PC-3 (cell line): ENCODE measurements around the gene ZNF169. TPM values are rescaled to one million over a fixed set of nuclear protein-coding genes. Genes with fewer than 3 reads are reported as not detected.

Source experiments
- ATAC-seq: fragments of 200-7000 bp; cut with Tn5 transposase; 2 replicates; pipeline ENCODE4 v1.9.1; 2020; ENCODE audit warnings: mild to moderate bottlenecking, moderate library complexity
- BruUV-seq: library from RNA; stranded (reverse); fragments of 400-500 nt; replicated peaks from 2 replicates; lab custom pipeline; 2021; lab: Mats Ljungman, UMichigan
- CTCF ChIA-PET: fragments of 300-600 bp; sonication (Branson Sonifier 250); formaldehyde crosslinking; loops from one replicate; lab custom pipeline; 2022; ENCODE audit warnings: antibody characterized with exemption; lab: Charles Lee
- POLR2A ChIA-PET: fragments of 300-600 bp; sonication (Branson Sonifier 250); formaldehyde crosslinking; loops from one replicate; lab custom pipeline; 2022; ENCODE audit warnings: antibody characterized with exemption; ENCODE audit not compliant: unreplicated experiment; lab: Charles Lee
- DNase-seq: peaks from one replicate; pipeline ENCODE4 v3.0.0-alpha.2; 2015
- H2AFZ ChIP-seq: fragments of 300-600 bp; sonication (generic); 2 replicates; pipeline ENCODE4 v1.6.0; 2016; ENCODE audit warnings: antibody characterized with exemption, low read length
- H3F3A ChIP-seq: fragments of 300-600 bp; sonication (generic); one replicate; pipeline ENCODE4 v1.6.0; 2017; ENCODE audit warnings: antibody characterized with exemption, low read length, control low read depth, mild to moderate bottlenecking; ENCODE audit not compliant: unreplicated experiment
- H3K27ac ChIP-seq: fragments of 300-600 bp; sonication (generic); 2 replicates; pipeline ENCODE4 v1.5.1; 2016; ENCODE audit warnings: mild to moderate bottlenecking, low read length
- H3K27me3 ChIP-seq: fragments of 300-600 bp; sonication (generic); 2 replicates; pipeline ENCODE4 v1.6.1; 2016; ENCODE audit warnings: low read length, mixed read lengths
- H3K36me3 ChIP-seq: fragments of 300-600 bp; sonication (generic); 2 replicates; pipeline ENCODE4 v1.6.1; 2016; ENCODE audit warnings: low read depth, mixed run types, low read length, mixed read lengths
- H3K4me1 ChIP-seq: fragments of 300-600 bp; sonication (generic); 2 replicates; pipeline ENCODE4 v1.5.1; 2016; ENCODE audit warnings: low read length; ENCODE audit not compliant: insufficient read depth
- H3K4me2 ChIP-seq: fragments of 300-600 bp; sonication (generic); 2 replicates; pipeline ENCODE4 v1.6.0; 2016; ENCODE audit warnings: low read length
- H3K4me3 ChIP-seq: fragments of 300-600 bp; sonication (generic); 2 replicates; pipeline ENCODE4 v1.5.1; 2016; ENCODE audit warnings: mild to moderate bottlenecking, low read length, mixed read lengths
- H3K79me2 ChIP-seq: fragments of 300-600 bp; sonication (generic); 2 replicates; pipeline ENCODE4 v1.6.1; 2017; ENCODE audit warnings: low read length, mixed read lengths
- H3K9ac ChIP-seq: fragments of 300-600 bp; sonication (generic); 2 replicates; pipeline ENCODE4 v1.6.0; 2016; ENCODE audit warnings: mild to moderate bottlenecking, low read length
- H3K9me2 ChIP-seq: fragments of 300-600 bp; sonication (generic); replicated peaks from 2 replicates; pipeline ENCODE4 v1.6.1; 2016; ENCODE audit warnings: mixed run types, low read length, mixed read lengths
- H3K9me3 ChIP-seq: fragments of 300-600 bp; sonication (generic); 2 replicates; pipeline ENCODE4 v1.6.1; 2016; ENCODE audit warnings: low read length, mixed read lengths
- H4K20me1 ChIP-seq: fragments of 300-600 bp; sonication (generic); 2 replicates; pipeline ENCODE4 v1.6.1; 2016; ENCODE audit warnings: low read length, mixed read lengths
- CTCF ChIP-seq: fragments of 300-600 bp; sonication (generic); conservative IDR thresholded peaks from 2 replicates; pipeline ENCODE4 v1.5.1; 2017; ENCODE audit warnings: antibody characterized with exemption, low read depth, mild to moderate bottlenecking, low read length
- EZH2 ChIP-seq: fragments of 300-600 bp; sonication (generic); IDR thresholded peaks from one replicate; pipeline ENCODE4 v1.6.1; 2017; ENCODE audit warnings: antibody characterized with exemption, mild to moderate bottlenecking, low read length; ENCODE audit not compliant: unreplicated experiment
- EZH2phosphoT487 ChIP-seq: fragments of 300-600 bp; sonication (generic); IDR thresholded peaks from 2 replicates; pipeline ENCODE4 v1.6.1; 2018; ENCODE audit warnings: mild to moderate bottlenecking, antibody characterized with exemption, low read length, borderline replicate concordance
- intact Hi-C: fragments of 100-400 bp; cut with micrococcal nuclease; formaldehyde crosslinking; loops from 2 replicates; pipeline ENCODE4 v1.9.0; 2023
- total RNA-seq: library from RNA; depleted of rRNA; stranded (reverse); fragments of >200 nt; gene quantifications from 2 replicates; pipeline ENCODE4 v1.2.3, GENCODE V29; 2014

Gene ZNF169
- total RNA-seq, 1 experiment from 2014 or later: 2.4 TPM

DNA sequence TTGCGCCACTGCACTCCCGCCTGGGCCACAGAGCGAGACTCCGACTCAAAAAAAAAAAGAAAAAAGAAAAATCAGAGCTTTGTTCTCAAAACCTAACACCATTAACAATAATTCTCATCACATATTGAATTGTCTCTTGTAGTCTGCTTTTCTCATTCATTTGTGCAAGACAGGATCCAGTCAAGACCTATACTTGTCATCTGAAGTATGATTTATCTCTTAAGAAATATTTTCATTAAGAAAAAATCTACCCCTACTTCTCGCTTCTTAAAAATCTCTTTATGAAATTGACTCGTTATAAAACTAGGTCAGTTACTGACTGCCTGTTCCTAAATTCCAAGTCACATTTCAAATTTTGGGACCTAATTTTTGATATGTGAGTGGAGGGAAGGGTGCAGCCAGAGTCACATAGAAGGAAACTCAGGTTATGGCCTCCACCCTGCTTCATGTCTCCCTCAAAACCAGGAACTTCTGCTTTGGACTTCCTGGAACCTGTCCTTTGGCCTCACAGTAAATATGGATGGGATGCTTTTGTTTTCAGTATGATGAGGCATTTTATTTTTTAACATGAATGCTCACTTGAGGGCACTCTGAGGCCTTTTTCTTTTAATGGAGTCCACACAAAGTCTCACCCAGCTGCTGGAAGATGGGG is 18.9 kb downstream of the ZNF169 start:
- Histone ChIP-seq H3K9me2 (no peaks in the 10 kb centered on the region), H3K27ac (peak overlapping the region; percentile 91), H3K4me3 (no peak overlapping the region), H2AFZ (0 out of 2 replicates have a peak overlapping the region, but pooled peaks have one; percentile 9), H3K36me3 (peaks cover 15% of the 10 kb centered on the region), H3K4me2 (peak overlapping the region; percentile 58), H3F3A (no peaks in the 10 kb centered on the region), H3K79me2 (peaks cover 15% of the 10 kb centered on the region; the same call in 1 of the 2 replicates), H3K9me3 (0 out of 2 replicates have a peak, but pooled peaks cover 9% of the 10 kb centered on the region), H3K4me1 (peaks cover 10% of the 10 kb centered on the region), H3K9ac (no peak overlapping the region), H4K20me1 (no peaks in the 10 kb centered on the region), H3K27me3 (no peaks in the 10 kb centered on the region)
- ChIA-PET POLR2A (no interaction called here), CTCF (no interaction called here)
- TSS peak; percentile 99 for BruUV-seq
- no peak for DNase-seq
- ATAC-seq: peak; percentile 6; the same call in 1 of the 2 replicates
- intact Hi-C loops: no loop called here
- no peak for TF ChIP-seq CTCF
- no peak for TF ChIP-seq EZH2
- no peak for TF ChIP-seq EZH2phosphoT487

GRCh38 chr9:94280409-94280989 is 21.4 kb downstream of the ZNF169 start:
- peaks cover 10% of the 10 kb centered on the region for H3K4me1 ChIP-seq
- 0 out of 2 replicates have a peak, but pooled peaks cover 9% of the 10 kb centered on the region for H3K9me3 ChIP-seq
- no peak overlapping the region for H3K4me2 ChIP-seq
- no peak for DNase-seq
- ChIA-PET CTCF (no interaction called here), POLR2A (no interaction called here)
- no peak overlapping the region for H3K9ac ChIP-seq
- no peaks in the 10 kb centered on the region for H4K20me1 ChIP-seq
- no peak overlapping the region for H2AFZ ChIP-seq
- intact Hi-C loops: loop anchor here (10.0 kb wide), 1 partner anchor 444 kb away; the partner anchor contains the start of gene AOPEP
- H3F3A ChIP-seq: no peaks in the 10 kb centered on the region
- no peak overlapping the region for H3K4me3 ChIP-seq
- no peaks in the 10 kb centered on the region for H3K27me3 ChIP-seq
- H3K36me3 ChIP-seq: peaks cover 15% of the 10 kb centered on the region
- H3K27ac ChIP-seq: no peak overlapping the region
- no peak for ATAC-seq
- H3K79me2 ChIP-seq: peaks cover 5% of the 10 kb centered on the region; the same call in 1 of the 2 replicates
- no peaks in the 10 kb centered on the region for H3K9me2 ChIP-seq
- TF ChIP-seq EZH2: no peak
- TF ChIP-seq CTCF: no peak
- TF ChIP-seq EZH2phosphoT487: no peak
- no TSS peak for BruUV-seq
